ENCODE data around the gene PFN3.

DNA sequence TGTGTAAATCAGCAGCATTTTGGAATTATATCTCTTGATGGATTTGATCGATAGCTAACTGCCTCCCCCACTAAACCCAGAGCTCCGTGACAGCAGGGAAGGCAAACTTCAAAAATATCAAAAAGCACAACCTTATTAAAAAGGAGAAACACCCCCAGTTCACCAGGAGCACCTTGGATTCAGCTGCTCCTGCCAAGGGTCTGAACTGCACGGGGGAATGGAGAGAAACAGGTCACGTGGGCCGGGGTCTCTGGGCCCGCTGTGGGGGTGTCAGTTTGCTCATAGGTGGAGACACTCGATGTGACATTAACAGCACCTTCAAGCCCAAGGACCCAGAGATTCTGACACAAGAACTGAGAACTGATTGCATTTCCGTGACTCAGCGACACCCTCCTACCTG lies 17.3 kb downstream of the PFN3 start:
- TF ChIP-seq CTCF (IDR thresholded peaks at IDR 0.05 in 8 of 11, conservative IDR thresholded peaks at IDR 0.05 in 3 of 11) (no peak), POLR2AphosphoS5 (IDR thresholded peaks at IDR 0.05) (no peak), POLR2A (IDR thresholded peaks at IDR 0.05) (no peak)

Data from spleen (tissue), 7 donors.